ENCODE data around the gene GSC.
"Not testable (repeated sequence)": the region's sequence is repeated elsewhere in the genome, so short reads cannot be mapped to it uniquely, and the experiment has no call there.

The GSC gene

GRCh38 chr14:94769391-94770250, at the start of gene GSC:
Gene GSC, minus strand, starts transcription at chr14:94770113. Its CDS starts 98 bp downstream, at chr14:94770015.
- in situ Hi-C loops (cut with MboI; ENCODE audit: low sequenced_read_pairs) = no loop called here

GRCh38 chr14:94819531-94819930, 49.6 kb upstream of the GSC start:
- in situ Hi-C loops (cut with MboI; ENCODE audit: low sequenced_read_pairs) = no loop called here

GRCh38 chr14:94816113-94816512, 46.2 kb upstream of the GSC start:
- in situ Hi-C loops (cut with MboI; ENCODE audit: low sequenced_read_pairs) = no loop called here

- in situ Hi-C loops (cut with MboI; ENCODE audit: low sequenced_read_pairs) = no loop called here
Observed at GRCh38 chr14:94805680-94806288, 35.9 kb upstream of the GSC start.

GRCh38 chr14:94801225-94801624, 31.3 kb upstream of the GSC start:
- in situ Hi-C loops (cut with MboI; ENCODE audit: low sequenced_read_pairs) = no loop called here

- in situ Hi-C loops (cut with MboI; ENCODE audit: low sequenced_read_pairs) = not testable (repeated sequence)
Observed at GRCh38 chr14:94800764-94801163, 30.9 kb upstream of the GSC start.

- in situ Hi-C loops (cut with MboI; ENCODE audit: low sequenced_read_pairs) = no loop called here
Observed at GRCh38 chr14:94797887-94798286, 28.0 kb upstream of the GSC start.

GRCh38 chr14:94796278-94796677, 26.4 kb upstream of the GSC start:
- in situ Hi-C loops (cut with MboI; ENCODE audit: low sequenced_read_pairs) = no loop called here

- in situ Hi-C loops (cut with MboI; ENCODE audit: low sequenced_read_pairs) = no loop called here
Observed at GRCh38 chr14:94795372-94795771, 25.5 kb upstream of the GSC start.

- in situ Hi-C loops (cut with MboI; ENCODE audit: low sequenced_read_pairs) = no loop called here
Observed at GRCh38 chr14:94793901-94794300, 24.0 kb upstream of the GSC start.

GRCh38 chr14:94787655-94788054, 17.7 kb upstream of the GSC start:
- in situ Hi-C loops (cut with MboI; ENCODE audit: low sequenced_read_pairs) = no loop called here

GRCh38 chr14:94787092-94787491, 17.2 kb upstream of the GSC start:
- in situ Hi-C loops (cut with MboI; ENCODE audit: low sequenced_read_pairs) = no loop called here

GRCh38 chr14:94780536-94781399, 10.9 kb upstream of the GSC start:
- in situ Hi-C loops (cut with MboI; ENCODE audit: low sequenced_read_pairs) = no loop called here

- in situ Hi-C loops (cut with MboI; ENCODE audit: low sequenced_read_pairs) = no loop called here
Observed at GRCh38 chr14:94779713-94780112, 9.8 kb upstream of the GSC start.

- in situ Hi-C loops (cut with MboI; ENCODE audit: low sequenced_read_pairs) = no loop called here
Observed at GRCh38 chr14:94775871-94776210, 5.9 kb upstream of the GSC start.

GRCh38 chr14:94775091-94775870, 5.4 kb upstream of the GSC start:
- in situ Hi-C loops (cut with MboI; ENCODE audit: low sequenced_read_pairs) = no loop called here

GRCh38 chr14:94774344-94775090, 4.6 kb upstream of the GSC start:
- in situ Hi-C loops (cut with MboI; ENCODE audit: low sequenced_read_pairs) = no loop called here

GRCh38 chr14:94773655-94774343, 3.9 kb upstream of the GSC start:
- in situ Hi-C loops (cut with MboI; ENCODE audit: low sequenced_read_pairs) = no loop called here

- in situ Hi-C loops (cut with MboI; ENCODE audit: low sequenced_read_pairs) = no loop called here
Observed at GRCh38 chr14:94773061-94773648, 3.2 kb upstream of the GSC start.

Measured in HL-60/S4 treated with phorbol 12-myristate 13-acetate at 8.2 ng/mL for 4 days and 3 days (cell line).